GM21576 (cell line): ENCODE results near the gene HSD11B1L.
"Not testable (repeated sequence)": the region's sequence is repeated elsewhere in the genome, so short reads cannot be mapped to it uniquely, and the experiment has no call there.

Source experiments
- ATAC-seq: cut with Tn5 transposase; IDR thresholded peaks from one replicate; pipeline ENCODE4 v1.9.1; 2021; ENCODE audit warnings: mild to moderate bottlenecking, moderate library complexity; ENCODE audit not compliant: unreplicated experiment

Gene HSD11B1L

DNA sequence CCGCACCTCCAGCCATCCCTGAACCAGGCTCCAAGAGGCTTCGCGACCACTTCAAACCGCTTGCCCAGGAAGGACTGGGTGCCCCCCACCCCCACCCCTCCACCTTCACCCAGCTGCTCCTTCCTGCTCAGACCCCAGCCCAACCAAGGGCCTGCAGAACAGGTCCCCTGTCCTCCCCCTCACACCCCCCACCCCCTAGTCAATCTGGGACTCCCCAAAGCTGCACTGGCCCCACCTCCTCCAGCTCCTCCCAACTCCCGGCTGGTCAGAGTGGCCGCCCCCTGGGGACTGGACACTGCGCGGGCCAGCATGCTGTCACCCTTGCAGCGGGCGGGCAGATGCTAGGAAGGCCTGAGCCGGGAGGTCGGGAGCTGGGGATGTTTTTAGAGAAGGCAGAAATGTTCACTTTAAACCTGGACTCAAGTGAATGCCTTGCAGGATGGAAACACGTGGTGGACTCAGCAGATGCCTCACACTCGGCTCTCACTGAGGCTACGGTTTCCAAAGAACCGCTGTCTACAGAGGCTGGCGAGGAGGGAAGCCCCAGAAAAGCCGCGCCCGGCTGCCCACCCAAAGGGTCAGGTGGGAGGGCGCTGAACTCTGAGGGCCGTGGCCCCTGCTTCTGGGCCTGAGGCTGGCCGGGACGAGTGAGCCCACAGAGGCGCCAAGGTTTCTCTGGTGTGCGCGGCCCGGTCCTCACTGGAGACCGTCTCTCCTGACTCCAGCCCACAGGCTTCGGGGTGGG is 17.2 kb downstream of the HSD11B1L start:
- ATAC-seq = no peak

DNA sequence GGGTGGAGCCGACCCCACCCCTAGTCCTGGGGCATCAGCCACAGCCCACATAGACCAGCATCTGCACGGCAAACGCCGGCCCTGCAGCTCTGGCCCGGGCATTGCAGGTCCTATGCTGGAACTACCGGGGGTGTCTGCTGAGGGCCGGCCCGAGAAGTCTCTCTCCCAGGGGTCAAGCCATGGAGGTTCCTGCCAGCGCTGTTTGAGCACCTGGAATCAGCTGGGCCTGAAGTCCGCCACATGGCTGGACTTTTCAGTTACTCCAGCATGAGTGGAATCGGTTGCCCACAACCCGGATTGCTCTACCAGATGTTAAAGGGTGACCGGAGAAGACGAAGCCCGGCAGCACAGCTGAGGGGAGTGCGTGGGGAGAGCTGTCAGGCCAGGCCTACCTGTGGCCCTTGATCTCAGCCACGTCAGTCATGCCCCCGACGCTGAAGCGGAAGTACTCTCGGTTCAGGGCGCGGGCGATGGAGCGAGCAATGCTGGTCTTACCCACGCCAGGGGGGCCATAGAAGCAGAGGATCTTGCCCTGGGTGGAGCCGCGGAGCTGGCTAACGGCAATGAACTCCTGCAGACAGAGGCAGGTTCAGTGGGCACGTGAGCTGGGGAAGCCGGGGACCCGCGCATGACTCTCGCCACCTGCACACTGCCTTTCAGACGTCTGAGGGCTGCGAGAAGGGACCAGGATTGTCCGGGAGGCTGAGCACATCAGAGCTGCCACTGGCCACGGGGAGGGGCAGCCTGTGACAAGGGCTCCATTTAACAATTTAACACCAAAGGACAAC is 18.0 kb downstream of the HSD11B1L start:
- ATAC-seq = no peak

DNA sequence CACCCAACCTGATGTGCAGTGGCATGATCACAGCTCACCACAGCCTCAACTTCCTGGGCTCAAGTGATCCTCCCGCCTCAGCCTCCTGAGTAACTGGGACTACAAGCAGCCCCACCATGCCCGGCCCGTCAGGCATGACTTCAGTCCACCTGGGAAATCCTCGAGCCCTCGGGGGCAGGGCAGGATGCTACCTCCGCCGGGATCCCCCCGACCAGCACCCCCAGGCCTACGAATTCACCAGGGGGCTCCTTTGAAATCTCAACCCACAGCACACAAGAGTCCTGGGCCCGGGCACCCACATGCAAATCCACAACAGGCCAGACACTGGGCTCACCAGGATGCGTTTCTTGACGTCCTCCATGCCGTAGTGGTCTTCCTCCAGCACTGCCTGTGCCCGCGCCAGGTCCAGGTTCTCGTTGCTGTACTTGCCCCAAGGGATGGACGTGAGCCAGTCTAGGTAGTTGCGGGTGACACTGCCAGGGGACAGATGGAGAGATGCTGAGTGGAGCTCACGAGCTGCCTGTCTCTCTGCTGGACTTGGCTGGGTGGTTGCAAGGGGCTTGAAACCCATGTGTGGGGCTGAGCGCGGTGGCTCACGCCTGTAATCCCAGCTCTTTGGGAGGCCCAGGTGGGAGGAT is 19.7 kb downstream of the HSD11B1L start:
- ATAC-seq = no peak

DNA sequence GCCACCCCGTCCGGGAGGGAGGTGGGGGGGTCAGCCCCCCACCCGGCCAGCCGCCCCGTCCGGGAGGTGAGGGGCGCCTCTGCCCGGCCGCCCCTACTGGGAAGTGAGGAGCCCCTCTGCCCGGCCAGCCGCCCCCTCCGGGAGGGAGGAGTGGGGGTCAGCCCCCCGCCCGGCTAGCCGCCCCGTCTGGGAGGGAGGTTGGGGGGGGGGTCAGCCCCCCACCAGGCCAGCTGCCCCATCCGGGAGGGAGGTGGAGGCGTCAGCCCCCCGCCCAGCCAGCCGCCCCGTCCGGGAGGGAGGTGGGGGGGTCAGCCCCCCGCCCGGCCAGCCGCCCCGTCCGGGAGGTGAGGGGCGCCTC is 21.2 kb downstream of the HSD11B1L start:
- not testable (repeated sequence) for ATAC-seq

DNA sequence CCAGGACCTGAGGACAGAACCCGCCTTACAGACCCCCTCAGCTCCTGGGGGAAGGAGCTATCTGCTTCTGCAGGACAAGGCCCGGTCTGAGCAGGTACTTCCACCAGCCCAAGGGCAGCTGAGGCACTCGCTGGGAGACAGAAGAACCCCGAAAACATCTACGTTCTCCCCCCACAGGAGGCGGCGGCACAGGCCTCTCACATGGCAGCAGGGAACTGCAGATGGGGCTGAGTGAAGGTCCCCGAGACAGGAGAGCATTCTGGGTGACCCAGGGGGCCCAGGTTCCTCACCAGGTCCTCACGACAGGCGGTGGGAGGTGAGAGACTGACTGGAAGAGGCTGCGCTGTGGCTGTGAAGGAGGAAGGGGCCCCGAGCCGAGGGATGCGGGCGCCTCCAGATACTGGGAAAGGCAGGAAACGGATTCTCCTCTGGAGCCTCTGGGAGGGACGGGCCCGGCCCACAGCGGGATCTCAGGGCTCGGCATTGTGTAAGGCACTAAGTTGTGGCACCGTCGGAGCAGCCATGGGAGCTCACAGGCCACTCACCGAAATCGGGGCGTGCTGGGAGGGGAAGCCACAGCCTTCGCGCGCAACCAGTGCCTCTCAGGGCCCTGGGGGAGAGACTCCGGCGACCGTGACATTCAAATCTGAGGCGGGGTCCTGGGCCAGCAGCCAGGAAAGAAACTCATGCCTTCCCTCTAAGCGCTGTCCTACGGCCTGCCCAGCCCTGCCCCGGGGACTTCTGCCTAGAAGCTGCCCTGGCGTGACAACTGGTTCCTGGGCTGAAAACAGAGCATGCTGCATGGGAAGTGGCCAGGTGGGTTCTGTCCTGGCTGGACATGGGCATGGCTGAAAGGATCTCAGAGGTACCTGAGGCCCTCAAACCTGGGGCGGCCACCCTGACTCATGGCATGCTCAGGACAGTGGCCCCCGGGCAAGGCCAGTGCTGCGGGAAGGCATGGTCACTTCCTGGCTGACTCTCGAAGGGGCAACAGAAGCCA is 23.3 kb downstream of the HSD11B1L start:
- ATAC-seq = no peak

DNA sequence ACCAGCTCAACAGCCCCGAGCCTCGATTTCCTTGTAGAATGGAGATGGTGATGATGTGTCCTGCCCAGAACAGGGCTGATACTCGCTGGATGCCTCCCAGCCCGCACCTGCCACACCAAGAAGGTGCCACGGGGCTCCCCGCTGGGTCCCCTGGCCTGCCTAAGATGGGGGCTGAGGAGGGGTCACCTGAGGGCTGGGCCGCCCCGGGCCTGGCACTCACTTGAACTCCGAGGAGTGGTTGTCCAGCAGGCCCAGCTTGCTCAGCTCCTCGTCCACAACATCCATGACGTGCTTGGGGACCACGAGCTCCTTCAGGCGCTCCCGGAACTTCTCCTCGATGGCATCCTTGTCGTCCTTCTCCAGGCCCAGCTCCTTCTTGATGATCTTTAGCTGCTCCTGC is 24.7 kb downstream of the HSD11B1L start:
- no peak for ATAC-seq

DNA sequence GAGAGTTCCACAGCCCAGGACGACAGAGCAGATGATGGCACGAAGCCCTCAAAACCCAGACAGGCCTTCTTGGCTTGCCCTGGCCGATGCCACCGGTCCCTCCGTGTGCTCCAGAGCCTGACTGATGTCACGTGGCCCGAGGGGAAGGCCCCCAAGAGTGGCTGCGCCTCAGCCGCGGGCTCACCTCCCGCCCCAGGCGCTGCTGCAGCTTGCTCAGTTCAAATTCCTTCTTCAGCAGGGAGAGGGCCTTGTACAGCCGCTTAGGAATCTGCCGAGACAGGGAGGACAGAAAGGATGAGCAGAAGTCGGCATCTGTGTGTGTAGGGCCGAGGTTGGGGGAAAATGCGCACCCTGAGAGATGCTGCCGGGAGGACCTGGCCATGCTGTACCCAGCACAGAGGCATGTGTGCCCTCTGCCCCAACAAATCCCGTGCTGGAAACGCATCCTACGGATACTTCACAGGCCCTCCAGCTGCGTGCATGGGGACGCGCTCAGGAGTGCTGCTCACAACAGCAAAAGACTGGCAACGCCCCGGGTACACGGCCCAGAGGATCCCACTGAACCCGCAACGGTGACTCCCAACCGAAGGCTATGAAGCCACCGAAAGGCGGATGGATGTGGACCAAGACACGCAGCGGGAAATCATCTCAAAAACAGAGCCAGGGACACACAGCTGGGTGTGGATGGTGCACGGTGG is 26.2 kb downstream of the HSD11B1L start:
- ATAC-seq = no peak

DNA sequence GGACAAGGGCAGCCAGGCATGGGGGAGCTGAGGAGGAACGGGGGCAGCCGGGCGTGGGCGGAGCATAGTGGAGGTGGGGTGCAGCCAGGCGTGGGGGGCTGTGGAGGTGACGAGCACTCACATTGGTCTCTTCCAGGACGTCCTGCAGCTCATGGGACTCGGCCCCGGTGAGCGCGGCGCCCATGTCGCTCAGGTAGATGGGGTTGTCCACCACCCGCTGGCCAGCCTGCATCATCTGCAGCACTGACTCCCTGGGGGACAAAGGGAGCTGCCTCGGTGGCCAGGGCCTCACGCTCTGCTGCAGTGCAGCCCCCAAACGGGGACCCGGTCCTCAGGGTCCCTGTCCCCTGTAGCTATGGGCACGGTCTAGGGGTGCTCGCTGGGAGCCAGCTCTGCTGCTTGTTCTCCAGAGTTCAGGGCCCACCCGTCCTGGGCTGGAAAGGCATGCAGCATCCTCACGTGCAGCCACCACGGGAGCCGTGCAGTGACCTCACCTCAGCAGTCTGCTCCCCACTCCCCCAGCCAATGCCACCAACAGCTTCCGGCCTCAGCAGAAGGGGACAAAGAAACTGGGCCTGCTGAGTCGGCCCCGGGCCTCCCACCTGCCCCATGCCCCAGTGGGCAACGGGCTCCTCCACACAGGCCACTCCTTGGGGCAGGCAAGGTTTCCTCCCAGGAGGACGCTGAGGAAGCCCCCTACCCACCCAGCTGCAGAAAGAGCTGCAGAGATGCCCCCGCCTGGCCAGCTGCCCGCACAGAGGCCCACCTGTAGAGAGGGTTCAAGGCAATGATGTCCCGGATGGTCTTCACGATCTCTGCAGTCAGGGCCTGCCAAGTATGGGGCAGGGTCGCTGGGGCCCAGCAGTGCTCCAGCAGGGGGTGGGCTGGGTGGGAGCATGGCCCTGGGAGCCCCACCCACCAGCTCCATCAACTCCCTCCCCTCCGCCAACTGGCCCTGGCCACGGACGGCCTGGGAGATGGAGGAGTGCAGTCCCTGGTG is 27.0 kb downstream of the HSD11B1L start:
- no peak for ATAC-seq

DNA sequence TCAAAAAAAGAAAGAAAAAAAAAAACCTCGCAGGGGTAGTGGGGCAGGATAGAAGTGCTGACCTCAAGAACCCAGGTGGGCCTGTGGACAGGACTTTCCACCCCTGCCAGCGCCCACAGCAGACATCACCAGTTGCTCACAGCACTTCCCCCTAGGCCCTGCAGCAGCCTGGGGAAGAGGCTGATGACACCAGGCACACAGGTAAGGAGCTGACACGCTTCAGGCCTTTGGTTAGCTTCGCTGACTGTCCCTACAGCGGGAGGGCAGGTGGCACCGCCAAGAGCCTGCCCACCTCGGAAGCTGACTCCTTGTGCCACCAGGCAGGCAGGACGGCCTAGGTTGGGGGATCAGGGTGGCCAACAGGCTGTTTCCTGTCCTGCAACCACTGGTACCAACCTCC is 30.2 kb downstream of the HSD11B1L start:
- no peak for ATAC-seq

DNA sequence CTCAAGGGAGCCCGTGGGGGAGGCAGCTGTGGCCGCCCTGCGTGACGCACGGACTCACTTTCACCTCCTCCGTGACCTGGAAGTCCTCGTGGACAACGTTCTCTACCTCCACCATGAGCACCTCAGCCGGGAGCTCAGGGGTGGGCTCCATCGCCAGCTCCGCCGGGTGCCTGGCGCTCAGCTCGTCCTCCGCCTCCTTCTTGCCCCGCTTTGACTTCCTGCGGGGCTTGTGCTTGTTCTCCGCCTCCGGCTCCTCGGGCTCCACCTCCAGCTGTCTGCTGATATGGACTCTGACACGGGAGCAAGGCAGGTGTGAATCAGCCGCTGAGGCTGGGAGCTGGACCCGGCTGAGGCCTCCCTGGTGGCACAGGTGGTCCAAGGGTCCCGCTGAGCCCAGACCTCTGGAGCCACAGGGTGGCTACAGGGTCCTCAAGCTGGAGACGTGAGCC is 30.9 kb downstream of the HSD11B1L start:
- ATAC-seq = no peak

DNA sequence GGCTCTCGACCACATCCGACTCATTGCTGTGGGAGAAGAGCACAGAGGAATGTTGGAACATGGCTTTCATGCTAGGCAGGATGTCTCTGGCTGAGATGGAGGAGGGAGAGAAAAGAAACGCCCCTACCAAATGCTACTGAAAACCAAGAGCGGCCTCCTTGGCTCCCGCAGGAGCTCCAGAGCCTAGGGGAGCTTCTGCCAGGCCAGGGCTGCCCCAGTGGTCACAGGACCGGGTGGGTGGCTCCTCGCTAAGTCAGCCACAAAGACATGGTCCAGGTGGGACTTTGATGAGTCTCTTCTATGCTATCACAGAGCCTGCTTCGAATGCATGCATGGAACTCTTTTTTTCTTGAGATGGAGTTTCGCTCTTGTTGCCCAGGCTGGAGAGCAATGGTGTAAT is 32.4 kb downstream of the HSD11B1L start:
- no peak for ATAC-seq

DNA sequence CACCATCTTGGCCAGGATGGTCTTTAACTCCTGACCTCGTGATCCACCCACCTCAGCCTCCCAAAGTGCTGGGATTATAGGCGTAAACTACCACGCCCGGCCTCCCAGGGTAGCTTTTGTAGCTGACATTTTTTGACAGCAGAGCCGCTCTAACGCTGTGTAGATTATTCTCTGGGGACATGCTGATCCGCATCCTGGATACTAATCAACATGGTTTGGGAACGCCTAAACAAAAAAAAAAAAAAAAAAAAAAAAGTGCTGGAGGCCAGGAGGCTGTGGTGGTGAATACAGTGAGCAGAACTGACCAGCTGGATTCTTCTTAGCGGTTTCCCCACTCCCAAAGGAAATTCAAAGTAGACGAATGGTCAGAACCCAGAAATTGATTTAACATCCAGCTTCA is 34.0 kb downstream of the HSD11B1L start:
- ATAC-seq = no peak

DNA sequence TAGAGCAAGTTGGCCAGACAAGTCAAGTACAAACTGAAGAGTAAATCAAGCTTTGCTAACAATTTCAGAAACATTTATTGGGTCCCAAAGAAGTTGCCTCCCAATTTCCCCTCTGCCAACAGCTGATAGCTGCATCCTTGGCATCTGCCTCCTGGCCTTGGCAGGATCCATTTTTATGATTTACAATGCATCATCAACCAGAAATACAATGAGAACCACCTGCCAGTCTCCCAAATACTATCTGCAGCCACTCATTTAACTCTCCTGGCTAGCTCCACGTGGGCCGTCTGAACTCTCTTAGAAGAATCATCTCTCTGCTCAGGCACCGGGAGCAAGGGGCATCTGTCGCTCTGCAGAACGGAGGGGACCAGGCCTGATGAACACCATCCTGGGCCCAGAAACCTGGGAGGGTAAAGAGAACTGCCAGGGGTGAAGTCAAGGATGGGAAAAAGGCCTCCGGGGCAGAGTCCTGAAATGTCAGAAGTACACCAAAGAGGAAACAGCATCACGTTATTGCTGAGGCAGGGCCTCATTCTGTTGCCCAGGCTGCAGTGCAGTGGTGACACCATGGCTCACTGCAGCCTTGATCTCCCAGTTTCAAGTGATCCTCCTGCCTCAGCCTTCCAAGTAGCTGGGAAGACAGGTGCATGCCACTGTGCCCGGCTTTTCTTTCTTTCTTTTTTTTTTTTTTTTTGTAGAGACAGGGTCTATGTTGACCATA is 36.5 kb downstream of the HSD11B1L start:
- no peak for ATAC-seq

DNA sequence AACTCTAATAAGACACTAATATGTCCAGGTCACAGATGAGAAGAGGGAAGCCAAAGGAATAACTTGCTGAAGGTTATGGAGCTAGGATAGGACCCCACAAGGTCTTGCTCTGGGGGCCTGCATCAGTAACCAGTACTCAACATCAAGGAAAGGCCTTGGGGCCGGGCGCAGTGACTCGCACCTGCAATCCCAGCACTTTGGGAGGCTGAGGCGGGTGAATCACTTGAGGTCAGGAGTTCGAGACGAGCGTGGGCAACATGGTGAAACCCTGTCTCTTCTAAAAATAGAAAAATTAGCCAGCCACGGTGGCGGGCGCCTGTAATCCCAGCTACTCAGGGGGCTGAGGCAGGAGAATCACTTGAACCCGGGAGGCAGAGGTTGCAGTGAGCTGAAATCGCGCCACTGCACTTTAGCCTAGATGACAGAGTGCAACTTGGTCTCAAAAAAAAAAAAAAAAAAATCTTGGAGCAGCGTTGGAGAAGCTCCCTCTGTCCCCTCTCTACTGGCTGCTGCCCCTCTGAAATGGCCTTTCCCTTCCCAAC is 37.3 kb downstream of the HSD11B1L start:
- ATAC-seq = no peak

DNA sequence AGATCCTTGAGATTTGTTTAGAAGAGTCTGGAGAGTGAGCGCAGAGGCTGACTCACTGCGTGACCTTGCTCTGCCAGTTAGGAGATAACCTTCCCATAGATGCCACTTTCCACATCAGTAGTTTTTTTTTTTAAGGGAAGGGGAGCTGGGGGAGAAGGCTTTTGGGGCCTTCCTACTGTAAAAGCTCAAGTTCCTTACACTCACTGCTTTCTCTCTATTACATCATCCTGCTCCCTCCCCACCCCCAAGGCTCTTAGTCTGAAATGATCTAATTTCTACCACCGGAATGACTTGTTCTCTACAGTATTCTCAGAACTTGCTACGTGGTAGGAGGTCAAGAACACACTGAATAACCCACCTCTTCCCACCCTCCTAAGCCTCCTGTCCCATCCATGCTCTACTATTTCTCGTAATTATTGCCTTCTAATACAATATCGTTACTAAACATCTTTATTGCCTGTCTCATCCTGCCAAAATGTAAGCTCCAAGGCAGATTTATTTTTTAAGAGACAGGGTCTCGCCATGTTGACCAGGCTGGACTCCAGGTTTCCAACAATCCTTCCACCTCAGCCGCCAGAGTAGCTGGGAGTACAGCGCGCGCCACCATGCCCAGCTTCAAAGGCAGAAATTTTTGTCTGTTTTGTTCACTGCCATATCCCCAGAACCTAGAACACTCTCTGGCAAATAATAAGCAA is 37.9 kb downstream of the HSD11B1L start:
- ATAC-seq = no peak

DNA sequence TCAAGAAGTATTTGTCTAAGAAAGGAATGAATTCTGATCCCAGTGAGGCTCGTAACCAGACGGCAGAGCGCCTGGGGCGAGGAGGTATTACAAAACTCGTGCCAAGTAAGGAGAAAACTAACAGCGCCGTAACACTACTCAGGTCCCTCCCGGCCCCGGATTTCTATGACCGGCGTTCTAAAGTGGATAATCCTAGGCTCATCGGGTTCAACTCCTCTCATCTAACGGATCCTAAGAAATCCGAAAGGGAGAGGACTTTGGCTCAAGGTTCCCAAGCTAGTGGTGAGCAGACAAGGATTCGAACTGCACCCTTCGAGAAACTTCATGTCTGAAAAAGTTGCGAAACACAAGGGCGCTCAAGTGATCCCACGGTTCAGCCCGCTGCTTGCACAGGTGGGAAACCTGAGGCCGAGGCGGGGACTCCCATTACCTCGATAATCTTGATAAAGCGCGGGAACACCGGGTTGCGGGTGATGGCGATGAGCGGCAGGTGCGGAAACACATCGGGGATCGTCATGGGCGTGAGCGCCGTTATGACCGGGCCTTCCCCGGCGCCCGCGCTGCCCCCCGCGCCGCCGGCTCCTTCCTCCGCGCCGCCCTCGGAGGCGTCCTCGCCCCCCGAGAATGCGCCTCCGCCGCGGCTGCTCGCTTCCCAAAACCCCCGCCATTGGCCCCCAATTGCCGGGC is 38.6 kb downstream of the HSD11B1L start:
- no peak for ATAC-seq
